ENCODE measurements around the gene TBC1D14.

GRCh38 chr4:6892190-6892908, 17.3 kb upstream of the TBC1D14 start:
- TF ChIP-seq POLR2A (IDR thresholded peaks at IDR 0.05; ENCODE audit: low read length): peak; percentile 66
- no peak for TF ChIP-seq GATA1 (IDR thresholded peaks at IDR 0.05; ENCODE audit: low read depth, low read length)

Measured in erythroblast (primary cell).